Small intestine (tissue), 7 donors: ENCODE data around the gene DLG4. TPM values are rescaled to one million over a fixed set of nuclear protein-coding genes. Genes with fewer than 3 reads are reported as not detected.
A peak's percentile ranks its signal among the peaks of the same experiment; 100 is the strongest.

Source experiments
- DNase-seq, 2 donors: peaks; one replicate each; pipeline versions ENCODE4 v3.0.0 to v3.0.0-alpha.2; 2013
- FAIRE-seq: peaks from 2 replicates; lab custom pipeline; 2012; peaks lifted over from hg19 to GRCh38; lab: Jason Lieb, UNC
- H3K27ac ChIP-seq, 3 donors: one replicate each; pipeline ENCODE4 v1.5.1; 2013; ENCODE audit warnings: low read length in 2 of 3, mild to moderate bottlenecking in 2 of 3, control low read depth in 1 of 3, inconsistent platforms in 1 of 3, low read depth in 1 of 3, moderate library complexity in 1 of 3
- H3K27me3 ChIP-seq, 3 donors: one replicate each; pipeline ENCODE4 v1.6.1; 2013; ENCODE audit warnings: low read length in 3 of 3, inconsistent platforms in 1 of 3; ENCODE audit not compliant: control insufficient read depth in 3 of 3, insufficient read depth in 3 of 3
- H3K36me3 ChIP-seq, 3 donors: one replicate each; pipeline ENCODE4 v1.6.1; 2013; ENCODE audit warnings: low read length in 3 of 3, inconsistent platforms in 1 of 3, low read depth in 1 of 3, mild to moderate bottlenecking in 1 of 3, moderate library complexity in 1 of 3; ENCODE audit not compliant: control insufficient read depth in 3 of 3, insufficient read depth in 2 of 3
- H3K4me1 ChIP-seq, 3 donors: one replicate each; pipeline ENCODE4 v1.6.1; 2013; ENCODE audit warnings: low read length in 2 of 3, inconsistent platforms in 1 of 3, low read depth in 1 of 3, mild to moderate bottlenecking in 1 of 3, moderate library complexity in 1 of 3; ENCODE audit not compliant: control insufficient read depth in 3 of 3, insufficient read depth in 2 of 3
- H3K4me3 ChIP-seq, 3 donors: one replicate each; pipeline ENCODE4 v1.5.1; 2013; ENCODE audit warnings: low read length in 3 of 3, control low read depth in 1 of 3, inconsistent platforms in 1 of 3, low read depth in 1 of 3, mild to moderate bottlenecking in 1 of 3, moderate library complexity in 1 of 3
- H3K9me3 ChIP-seq, 2 donors: one replicate each; pipeline ENCODE4 v1.6.1; 2013; ENCODE audit warnings: low read depth in 1 of 2, low read length in 1 of 2; ENCODE audit not compliant: control insufficient read depth in 2 of 2, insufficient read depth in 1 of 2
- WGBS, 3 donors: extraction: QIAGEN DNeasy Blood & Tissue Kit; methylation state at CpG; one replicate each; pipeline ENCODE4 v1.1.7; 2013; 5-methylcytosine and 5-hydroxymethylcytosine counted together
- polyA plus RNA-seq, 4 donors: library from polyadenylated mRNA; stranded (reverse) in 3 of 4; unstranded in 1 of 4; fragments of 200-250 nt in 3 of 4; fragments of 120-200 nt in 1 of 4; gene quantifications; one replicate each; pipeline versions ENCODE4 v1.2.1 to v1.2.3, GENCODE V29; 2013
- donor health status: healthy with polysubstance abuse.
- donor health status: control.
- donor health status: control.
- donor health status: Bipolar disorder and iron deficiency.
- donor health status: healthy.

DLG4 gene
- polyA plus RNA-seq, 4 donors, result 0.67 to 9.2 (median 4.2) TPM

- Histone ChIP-seq H3K27ac (no peak overlapping the region), H3K9me3 (no peaks in the 10 kb centered on the region), H3K4me3 (no peak overlapping the region), H3K36me3 (peaks cover 0 to under 1% (median 0%) of the 10 kb centered on the region in 3 donors), H3K27me3 (peaks cover 0 to 66% (median 0%) of the 10 kb centered on the region in 3 donors), H3K4me1 (peaks cover 0 to 15% (median 3%) of the 10 kb centered on the region in 3 donors)
- FAIRE-seq (no peak), DNase-seq (no peak)
- 80 to 85% (median 82%) methylated on average over 9 of the region's 9 CpGs for WGBS, 3 donors
These were observed 10.7 kb downstream of the DLG4 start for GRCh38 chr17:7208754-7209460.

- peaks cover 0 to 8% (median 0%) of the 10 kb centered on the region in 3 donors for H3K36me3 ChIP-seq
- DNase-seq, result no peak
These were observed 11.5 kb downstream of the DLG4 start for GRCh38 chr17:7208027-7208571.

GRCh38 chr17:7207120-7208001 is 12.3 kb downstream of the DLG4 start:
- Histone ChIP-seq H3K36me3 (peaks cover 0 to 13% (median 0%) of the 10 kb centered on the region in 3 donors), H3K4me3 (no peak overlapping the region), H3K27me3 (peaks cover 0 to 56% (median 0%) of the 10 kb centered on the region in 3 donors), H3K4me1 (peaks cover 0 to 12% (median 0%) of the 10 kb centered on the region in 3 donors), H3K27ac (no peak overlapping the region), H3K9me3 (no peaks in the 10 kb centered on the region)
- DNase-seq, result no peak
- FAIRE-seq, result no peak
- 79 to 93% (median 88%) methylated on average over 19 to 24 of the region's 24 CpGs for WGBS, 3 donors

More at GRCh38 chr17:7208027-7208571, 11.5 kb downstream of the DLG4 start:
- Histone ChIP-seq H3K9me3 (no peaks in the 10 kb centered on the region), H3K4me1 (peaks cover 0 to 12% (median 0%) of the 10 kb centered on the region in 3 donors), H3K27ac (no peak overlapping the region), H3K27me3 (peaks cover 0 to 60% (median 0%) of the 10 kb centered on the region in 3 donors), H3K4me3 (no peak overlapping the region)
- FAIRE-seq, result no peak
- 59 to 64% (median 60%) methylated on average over 16 to 21 of the region's 21 CpGs for WGBS, 3 donors

GRCh38 chr17:7205561-7205960 is 14.1 kb downstream of the DLG4 start:
- peaks cover 0 to 15% (median 0%) of the 10 kb centered on the region in 3 donors for H3K36me3 ChIP-seq
- H3K4me3 ChIP-seq, result peak overlapping the region in 1 of 3 donors; percentile 48
- DNase-seq (no peak), FAIRE-seq (no peak)
- peak overlapping the region in 2 of 3 donors; percentile 70 to 80 for H3K27ac ChIP-seq
- peaks cover 0 to 12% (median 0%) of the 10 kb centered on the region in 3 donors for H3K4me1 ChIP-seq
- H3K27me3 ChIP-seq, result peaks cover 0 to 41% (median 0%) of the 10 kb centered on the region in 3 donors
- no peaks in the 10 kb centered on the region for H3K9me3 ChIP-seq
- 42 to 56% (median 51%) methylated on average over 15 of the region's 15 CpGs for WGBS, 3 donors

GRCh38 chr17:7204828-7205461 is 14.7 kb downstream of the DLG4 start:
- 0 to 1% (median 0%) methylated on average over 34 of the region's 34 CpGs for WGBS, 3 donors
- Histone ChIP-seq H3K27ac (peak overlapping the region; percentile 33 to 80 (median 70)), H3K9me3 (no peaks in the 10 kb centered on the region), H3K27me3 (peaks cover 0 to 36% (median 0%) of the 10 kb centered on the region in 3 donors), H3K36me3 (peaks cover 0 to 15% (median 0%) of the 10 kb centered on the region in 3 donors), H3K4me1 (peaks cover 0 to 12% (median 0%) of the 10 kb centered on the region in 3 donors), H3K4me3 (peak overlapping the region in 2 of 3 donors; percentile 48 to 52)
- peak; percentile 66 to 86 for DNase-seq
- FAIRE-seq, result no peak

- Histone ChIP-seq H3K27me3 (peaks cover 0 to 30% (median 0%) of the 10 kb centered on the region in 3 donors), H3K4me3 (peak overlapping the region in 1 of 3 donors; percentile 48), H3K9me3 (no peaks in the 10 kb centered on the region), H3K36me3 (peaks cover 0 to 15% (median 0%) of the 10 kb centered on the region in 3 donors), H3K4me1 (peaks cover 0 to 12% (median 0%) of the 10 kb centered on the region in 3 donors), H3K27ac (peak overlapping the region in 1 of 3 donors; percentile 70)
- DNase-seq (no peak), FAIRE-seq (no peak)
- WGBS, 3 donors, result 72 to 79% (median 73%) methylated on average over 15 of the region's 15 CpGs
These were observed 15.3 kb downstream of the DLG4 start for GRCh38 chr17:7204336-7204735.

GRCh38 chr17:7203391-7203790 is 16.2 kb downstream of the DLG4 start:
- DNase-seq (no peak), FAIRE-seq (no peak)
- 89 to 96% (median 96%) methylated on average over 16 of the region's 16 CpGs for WGBS, 3 donors
- peaks cover 0 to 12% (median 0%) of the 10 kb centered on the region in 3 donors for H3K4me1 ChIP-seq
- H3K9me3 ChIP-seq, result no peaks in the 10 kb centered on the region
- H3K36me3 ChIP-seq, result peaks cover 0 to 15% (median 0%) of the 10 kb centered on the region in 3 donors
- no peak overlapping the region for H3K4me3 ChIP-seq
- peaks cover 0 to 21% (median 0%) of the 10 kb centered on the region in 3 donors for H3K27me3 ChIP-seq
- no peak overlapping the region for H3K27ac ChIP-seq
